ENCODE results near the gene SLC25A38.

DNA sequence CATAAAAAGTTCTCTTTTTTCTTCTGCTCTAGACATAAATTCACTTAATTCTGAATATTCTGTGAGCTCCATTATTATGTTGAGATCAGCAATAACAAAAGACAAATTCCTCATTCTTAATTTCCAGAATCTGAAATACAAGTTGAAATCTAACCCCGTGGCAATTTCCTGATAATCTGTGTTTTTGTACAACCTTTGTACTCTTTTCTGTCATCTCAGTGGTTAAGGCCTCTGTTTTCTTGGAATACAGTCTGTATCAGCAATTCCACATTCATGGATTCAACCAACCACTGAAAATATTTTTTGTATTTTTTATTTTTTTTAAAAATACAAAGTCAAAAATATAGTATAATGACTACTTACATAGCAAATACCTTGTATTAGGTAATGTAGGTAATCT is 45.0 kb upstream of the SLC25A38 start:
- TF ChIP-seq, protein P1, sequence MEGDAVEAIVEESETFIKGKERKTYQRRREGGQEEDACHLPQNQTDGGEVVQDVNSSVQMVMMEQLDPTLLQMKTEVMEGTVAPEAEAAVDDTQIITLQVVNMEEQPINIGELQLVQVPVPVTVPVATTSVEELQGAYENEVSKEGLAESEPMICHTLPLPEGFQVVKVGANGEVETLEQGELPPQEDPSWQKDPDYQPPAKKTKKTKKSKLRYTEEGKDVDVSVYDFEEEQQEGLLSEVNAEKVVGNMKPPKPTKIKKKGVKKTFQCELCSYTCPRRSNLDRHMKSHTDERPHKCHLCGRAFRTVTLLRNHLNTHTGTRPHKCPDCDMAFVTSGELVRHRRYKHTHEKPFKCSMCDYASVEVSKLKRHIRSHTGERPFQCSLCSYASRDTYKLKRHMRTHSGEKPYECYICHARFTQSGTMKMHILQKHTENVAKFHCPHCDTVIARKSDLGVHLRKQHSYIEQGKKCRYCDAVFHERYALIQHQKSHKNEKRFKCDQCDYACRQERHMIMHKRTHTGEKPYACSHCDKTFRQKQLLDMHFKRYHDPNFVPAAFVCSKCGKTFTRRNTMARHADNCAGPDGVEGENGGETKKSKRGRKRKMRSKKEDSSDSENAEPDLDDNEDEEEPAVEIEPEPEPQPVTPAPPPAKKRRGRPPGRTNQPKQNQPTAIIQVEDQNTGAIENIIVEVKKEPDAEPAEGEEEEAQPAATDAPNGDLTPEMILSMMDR (conservative IDR thresholded peaks at IDR 0.05 in 1 of 2, IDR thresholded peaks at IDR 0.05 in 1 of 2; ENCODE audit: low read depth in 1 of 2, low read length in 2 of 2): no peak
- TF ChIP-seq EZH2 (IDR thresholded peaks at IDR 0.05; ENCODE audit: low read length, missing control alignments): no peak
